GM12892 (cell line): ENCODE measurements around the gene MARCHF9. TPM values are rescaled to one million over a fixed set of nuclear protein-coding genes. Genes with fewer than 3 reads are reported as not detected.
"Not testable (repeated sequence)": the region's sequence is repeated elsewhere in the genome, so short reads cannot be mapped to it uniquely, and the experiment has no call there.

Experiments used
- DNase-seq: peaks from one replicate; pipeline ENCODE4 v3.0.0; 2011; ENCODE audit not compliant: insufficient read length
- FAIRE-seq: peaks from 2 replicates; lab custom pipeline; 2011; peaks lifted over from hg19 to GRCh38; lab: Jason Lieb, UNC
- POLR2A ChIP-seq: IDR thresholded peaks from 2 replicates; pipeline ENCODE4 v1.6.1; 2011; ENCODE audit warnings: low read depth, low read length, control low read depth
- POLR2AphosphoS5 ChIP-seq: IDR thresholded peaks from 2 replicates; pipeline ENCODE4 v1.6.1; 2011; ENCODE audit warnings: low read depth, low read length, control low read depth
- TAF1 ChIP-seq: IDR thresholded peaks from 2 replicates; pipeline ENCODE4 v1.6.1; 2011; ENCODE audit warnings: low read depth, mild to moderate bottlenecking, control low read depth, low read length, borderline replicate concordance
- polyA plus RNA-seq: library from polyadenylated mRNA; unstranded; fragments of >200 nt; gene quantifications from one replicate; pipeline ENCODE4 v1.2.1, GENCODE V29; 2012; ENCODE audit warnings: missing spikeins, inconsistent platforms; ENCODE audit not compliant: missing spikeins

The MARCHF9 gene, protein sequence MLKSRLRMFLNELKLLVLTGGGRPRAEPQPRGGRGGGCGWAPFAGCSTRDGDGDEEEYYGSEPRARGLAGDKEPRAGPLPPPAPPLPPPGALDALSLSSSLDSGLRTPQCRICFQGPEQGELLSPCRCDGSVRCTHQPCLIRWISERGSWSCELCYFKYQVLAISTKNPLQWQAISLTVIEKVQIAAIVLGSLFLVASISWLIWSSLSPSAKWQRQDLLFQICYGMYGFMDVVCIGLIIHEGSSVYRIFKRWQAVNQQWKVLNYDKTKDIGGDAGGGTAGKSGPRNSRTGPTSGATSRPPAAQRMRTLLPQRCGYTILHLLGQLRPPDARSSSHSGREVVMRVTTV
- 11.8 TPM for polyA plus RNA-seq

DNA sequence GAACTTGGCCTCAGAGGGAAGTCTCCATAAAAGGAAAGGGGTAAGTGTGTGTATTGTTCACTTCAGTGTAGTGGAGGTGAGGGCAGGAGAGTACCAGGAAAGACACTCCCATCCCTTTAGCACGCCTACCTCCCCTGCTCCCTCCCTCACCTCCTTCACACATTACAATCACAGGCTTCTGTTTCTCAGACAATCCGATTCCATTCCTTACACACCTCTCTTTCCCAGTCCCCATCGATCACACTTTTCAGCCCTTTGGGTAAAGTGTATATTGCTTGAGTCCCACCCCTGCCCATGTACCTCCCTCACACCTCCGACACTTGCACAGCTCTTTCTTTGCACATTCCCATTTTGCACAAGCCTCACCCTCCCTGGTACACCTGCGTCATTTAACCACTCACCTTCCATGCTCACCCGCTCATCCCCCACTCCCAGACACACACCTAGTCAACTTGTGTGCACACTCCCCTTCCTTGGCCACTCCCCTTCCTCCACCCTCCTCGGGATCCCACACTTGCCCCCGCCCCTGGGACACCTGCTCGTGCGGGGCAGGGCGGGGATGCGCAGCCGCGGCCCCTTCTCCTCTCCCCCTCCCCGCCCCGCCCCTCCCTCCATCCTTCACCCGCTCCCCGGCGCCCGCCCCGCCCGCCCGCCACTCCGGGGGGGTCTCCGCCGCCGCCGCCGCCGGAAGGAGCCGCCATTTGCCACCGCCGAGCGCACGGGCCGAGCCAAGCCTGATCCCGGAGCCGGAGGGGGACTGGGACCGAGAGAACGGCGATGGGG lies at the start of gene MARCHF9:
MARCHF9 (plus strand) TSS at position 693 of the 783 bp plus-strand sequence. CDS start 426 bp downstream, outside the sequence.
- TF ChIP-seq POLR2AphosphoS5 (no peak), TAF1 (no peak), POLR2A (no peak)
- DNase-seq = peak; percentile 73
- FAIRE-seq = peak; percentile 86

DNA sequence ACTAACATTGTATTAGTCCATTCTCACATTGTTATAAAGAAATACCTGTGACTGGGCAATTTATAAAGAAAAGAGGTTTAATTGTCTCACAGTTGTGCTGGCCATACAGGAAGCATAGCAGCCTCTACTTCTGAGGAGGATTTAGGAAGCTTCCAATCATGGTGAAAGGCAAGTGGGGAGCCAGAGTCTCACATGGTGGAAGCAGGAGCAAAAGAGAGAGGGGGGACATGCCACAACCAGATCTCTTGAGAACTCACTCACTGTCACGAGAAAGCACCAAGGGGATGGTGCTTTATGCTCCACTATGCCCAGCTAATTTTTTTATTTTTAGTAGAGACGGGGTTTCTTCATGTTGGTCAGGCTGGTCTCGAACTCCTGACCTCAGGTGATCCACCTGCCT lies 47.7 kb upstream of the MARCHF9 start:
- TF ChIP-seq POLR2AphosphoS5 (no peak), POLR2A (no peak), TAF1 (no peak)
- FAIRE-seq (no peak), DNase-seq (no peak)

DNA sequence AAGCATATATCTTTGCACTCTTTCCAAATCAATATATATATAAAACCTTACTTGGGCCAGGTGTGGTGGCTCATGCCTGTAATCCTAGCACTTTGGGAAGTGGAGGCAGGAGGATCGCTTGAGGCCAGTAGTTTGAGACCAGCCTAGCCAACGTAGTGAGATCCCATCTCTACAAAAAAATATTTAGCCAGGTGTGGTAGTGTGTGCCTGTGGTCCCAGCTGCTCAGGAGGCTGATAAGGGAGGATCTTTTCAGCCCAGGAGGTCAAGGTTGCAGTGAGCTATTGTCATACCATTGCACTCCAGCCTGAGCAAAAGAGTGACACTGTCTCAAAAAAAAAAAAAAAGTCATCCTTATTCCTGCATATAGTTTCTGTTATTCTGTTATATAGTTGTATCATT lies 46.6 kb upstream of the MARCHF9 start:
- TF ChIP-seq POLR2AphosphoS5 (no peak), POLR2A (no peak), TAF1 (no peak)
- FAIRE-seq (no peak), DNase-seq (no peak)

DNA sequence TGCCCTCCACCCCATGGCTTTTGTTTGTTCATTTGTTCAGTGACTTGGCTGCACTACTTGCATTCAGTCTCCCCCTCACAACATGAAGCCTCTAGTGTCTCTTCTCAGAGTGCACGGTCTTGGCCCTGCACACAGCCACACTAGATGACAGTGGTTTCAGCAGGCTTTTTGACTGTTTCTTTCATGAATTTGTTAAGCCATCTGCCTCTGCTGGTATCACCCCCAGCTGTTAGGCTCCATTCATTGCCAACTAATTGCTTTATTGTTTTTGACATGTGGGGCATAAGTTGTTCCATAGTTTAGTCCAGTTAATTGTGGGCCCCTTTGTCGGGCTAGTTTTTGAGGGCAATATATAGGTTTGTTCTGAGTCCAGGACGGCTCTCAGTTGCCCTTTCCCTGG lies 42.2 kb upstream of the MARCHF9 start:
- FAIRE-seq (no peak), DNase-seq (no peak)
- TF ChIP-seq POLR2AphosphoS5 (no peak), TAF1 (no peak), POLR2A (no peak)

DNA sequence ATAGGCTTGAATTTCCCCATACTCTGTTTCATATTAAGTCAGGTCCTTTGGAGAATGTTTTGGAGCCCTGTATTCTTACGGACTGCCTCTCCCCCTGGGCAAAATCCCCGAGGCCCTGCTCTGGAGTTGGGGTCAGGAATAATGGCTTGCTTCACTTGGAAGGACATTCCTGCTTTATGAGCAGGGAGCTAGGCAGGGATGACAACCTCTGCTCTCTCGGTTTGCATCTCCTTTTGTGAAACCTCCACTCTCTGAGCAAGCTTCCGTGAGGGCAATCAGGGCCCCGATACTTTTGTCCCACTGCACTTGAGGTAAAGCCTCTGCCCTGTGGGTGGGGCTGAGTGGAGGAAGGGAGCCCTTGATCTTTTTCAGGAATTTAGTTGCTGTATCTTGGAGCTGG lies 41.7 kb upstream of the MARCHF9 start:
- no peak for DNase-seq
- no peak for FAIRE-seq
- TF ChIP-seq POLR2AphosphoS5 (no peak), TAF1 (no peak), POLR2A (no peak)

DNA sequence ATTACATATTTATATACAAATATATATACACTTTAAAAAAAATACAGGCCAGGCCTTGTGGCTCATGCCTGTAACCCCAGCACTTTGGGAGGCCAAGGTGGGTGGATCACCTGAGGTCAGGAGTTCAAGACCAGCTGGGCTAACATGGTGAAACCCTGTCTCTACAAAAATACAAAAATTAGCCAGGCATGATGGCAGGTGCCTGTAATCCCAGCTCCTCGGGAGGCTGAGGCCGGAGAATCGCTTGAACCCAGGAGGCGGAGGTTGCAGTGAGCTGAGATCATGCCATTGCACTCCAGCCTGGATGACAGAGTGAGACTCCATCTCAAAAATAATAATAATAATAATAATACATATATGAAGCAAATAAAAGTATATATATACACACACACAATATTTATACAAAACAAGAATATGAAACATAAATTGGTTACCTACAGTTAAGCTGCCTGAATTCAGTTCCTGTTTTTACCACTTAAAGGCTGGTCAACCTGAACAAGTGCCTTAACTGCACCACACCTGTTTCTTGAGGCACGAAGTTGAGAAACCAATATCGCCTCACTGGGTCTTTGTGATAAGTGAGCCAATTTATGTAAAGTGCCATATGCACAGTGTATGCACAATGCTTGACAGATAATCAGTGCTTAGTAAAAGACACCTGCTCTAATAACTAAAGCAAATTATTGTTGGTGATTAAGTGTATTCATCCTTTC lies 39.7 kb upstream of the MARCHF9 start:
- not testable (repeated sequence) for FAIRE-seq, DNase-seq

DNA sequence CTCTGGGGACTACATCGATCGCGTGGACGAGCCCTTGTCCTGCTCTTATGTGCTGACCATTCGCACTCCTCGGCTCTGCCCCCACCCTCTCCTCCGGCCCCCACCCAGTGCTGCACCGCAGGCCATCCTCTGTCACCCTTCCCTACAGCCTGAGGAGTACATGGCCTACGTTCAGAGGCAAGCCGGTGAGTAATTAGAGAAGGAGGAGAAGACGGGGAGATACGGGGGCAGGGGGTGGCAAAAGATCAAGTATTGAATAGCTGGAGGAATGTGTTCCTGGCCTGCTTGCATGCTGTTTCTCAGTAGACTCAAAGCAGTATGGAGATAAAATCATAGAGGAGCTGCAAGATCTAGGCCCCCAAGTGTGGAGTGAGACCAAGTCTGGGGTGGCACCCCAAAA lies 39.1 kb upstream of the MARCHF9 start:
- FAIRE-seq = no peak
- DNase-seq = no peak
- TF ChIP-seq POLR2A = no peak

DNA sequence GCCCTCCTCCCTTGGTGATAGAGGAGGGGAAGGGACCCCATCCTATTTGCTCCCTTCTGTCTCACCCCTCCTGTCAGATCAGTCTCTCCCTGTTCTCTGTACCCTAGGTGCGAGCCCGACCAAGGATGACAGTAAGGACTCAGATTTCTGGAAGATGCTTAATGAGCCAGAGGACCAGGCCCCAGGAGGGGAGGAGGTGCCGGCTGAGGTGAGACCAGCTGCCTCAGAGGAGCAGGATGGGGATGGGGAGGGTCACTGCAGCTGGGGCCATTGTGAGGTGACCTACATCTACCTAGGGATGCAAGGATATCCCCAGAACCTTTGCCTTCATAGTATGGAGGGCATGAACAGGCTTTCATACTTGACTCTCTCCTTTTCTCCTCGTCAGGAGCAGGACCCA lies 38.6 kb upstream of the MARCHF9 start:
- DNase-seq (no peak), FAIRE-seq (no peak)
- TF ChIP-seq TAF1 = no peak
- no peak for TF ChIP-seq POLR2A
- TF ChIP-seq POLR2AphosphoS5 = no peak

DNA sequence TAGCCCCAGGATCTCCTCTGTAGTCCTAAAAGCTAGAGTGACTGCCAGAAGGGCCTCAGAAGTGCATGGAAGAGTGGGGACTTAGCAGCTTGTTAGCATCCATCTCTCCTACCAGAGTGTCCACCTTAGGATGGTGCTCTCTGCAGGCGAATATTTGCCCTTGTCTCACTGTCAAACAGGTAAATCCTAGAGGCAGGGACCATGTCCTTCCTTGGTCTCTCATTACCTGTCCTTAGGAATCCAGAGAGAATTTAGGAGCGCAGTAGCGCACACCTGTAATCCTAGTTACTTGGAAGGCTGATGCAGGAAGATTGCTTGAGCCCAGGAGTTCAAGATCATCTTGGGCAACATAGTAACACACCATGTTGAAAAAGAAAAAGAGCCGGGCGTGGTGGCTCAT lies 37.8 kb upstream of the MARCHF9 start:
- no peak for TF ChIP-seq POLR2A
- no peak for TF ChIP-seq TAF1
- TF ChIP-seq POLR2AphosphoS5 = no peak
- no peak for DNase-seq
- no peak for FAIRE-seq

DNA sequence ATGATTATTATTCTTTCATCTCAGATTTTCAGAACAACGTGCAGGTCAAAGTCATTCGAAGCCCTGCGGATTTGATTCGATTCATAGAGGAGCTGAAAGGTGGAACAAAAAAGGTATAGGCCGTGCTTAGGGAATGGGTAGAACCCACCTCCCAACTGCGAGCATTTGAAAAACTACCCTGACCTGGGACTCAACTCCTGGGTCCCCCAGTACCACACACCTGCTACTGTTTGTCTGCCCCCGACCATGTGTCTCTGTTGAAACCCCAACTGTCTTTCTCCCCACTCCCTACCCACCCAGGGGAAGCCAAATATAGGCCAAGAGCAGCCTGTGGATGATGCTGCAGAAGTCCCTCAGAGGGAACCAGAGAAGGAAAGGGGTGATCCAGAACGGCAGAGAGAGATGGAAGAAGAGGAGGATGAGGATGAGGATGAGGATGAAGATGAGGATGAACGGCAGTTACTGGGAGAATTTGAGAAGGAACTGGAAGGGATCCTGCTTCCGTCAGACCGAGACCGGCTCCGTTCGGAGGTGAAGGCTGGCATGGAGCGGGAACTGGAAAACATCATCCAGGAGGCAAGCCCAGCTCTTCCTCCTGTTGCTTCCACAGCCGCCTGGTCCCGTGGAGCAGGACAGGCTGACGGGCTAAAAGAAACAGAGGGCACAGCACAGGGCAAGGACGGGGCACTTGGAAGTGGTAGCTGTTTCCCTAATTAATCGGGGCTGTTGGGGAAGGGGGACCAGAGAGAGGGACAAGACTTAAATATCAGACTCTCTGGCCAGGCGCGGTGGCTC lies 36.9 kb upstream of the MARCHF9 start:
- no peak for TF ChIP-seq POLR2A
- TF ChIP-seq POLR2AphosphoS5 = no peak
- no peak for TF ChIP-seq TAF1
- no peak for FAIRE-seq
- no peak for DNase-seq
